PFSK-1 (cell line): ENCODE results near the gene SGK1.

ENCODE experiments used
- FOXP2 ChIP-seq: optimal IDR thresholded peaks from 2 replicates; pipeline ENCODE3; 2011; ENCODE audit warnings: borderline replicate concordance, control low read depth, inconsistent platforms; ENCODE audit not compliant: insufficient read depth; ENCODE audit errors: extremely low read length, extremely low read depth
- POLR2AphosphoS5 ChIP-seq: IDR thresholded peaks from 2 replicates; pipeline ENCODE4 v1.6.1; 2012; ENCODE audit warnings: low read depth, mild to moderate bottlenecking, control low read depth, low read length, moderate library complexity
- SIN3A ChIP-seq: IDR thresholded peaks from 2 replicates; pipeline ENCODE4 v1.6.1; 2012; ENCODE audit warnings: mild to moderate bottlenecking, low read length, moderate library complexity, borderline replicate concordance; ENCODE audit not compliant: insufficient read depth
- TAF1 ChIP-seq: IDR thresholded peaks from 2 replicates; pipeline ENCODE4 v1.6.1; 2012; ENCODE audit warnings: low read length, control low read depth, borderline replicate concordance; ENCODE audit not compliant: insufficient read depth
- TF ChIP-seq, protein P1 (sequence below), 2 experiments: IDR thresholded peaks; 2 replicates each; pipeline versions ENCODE4 v1.6.1 to v1.8.0; 2011 to 2012; ENCODE audit warnings: low read depth in 2 of 2, low read length in 2 of 2, control low read depth in 1 of 2, inconsistent platforms in 1 of 2, mild to moderate bottlenecking in 1 of 2, moderate library complexity in 1 of 2; ENCODE audit not compliant: insufficient read depth in 1 of 2

Gene SGK1

DNA sequence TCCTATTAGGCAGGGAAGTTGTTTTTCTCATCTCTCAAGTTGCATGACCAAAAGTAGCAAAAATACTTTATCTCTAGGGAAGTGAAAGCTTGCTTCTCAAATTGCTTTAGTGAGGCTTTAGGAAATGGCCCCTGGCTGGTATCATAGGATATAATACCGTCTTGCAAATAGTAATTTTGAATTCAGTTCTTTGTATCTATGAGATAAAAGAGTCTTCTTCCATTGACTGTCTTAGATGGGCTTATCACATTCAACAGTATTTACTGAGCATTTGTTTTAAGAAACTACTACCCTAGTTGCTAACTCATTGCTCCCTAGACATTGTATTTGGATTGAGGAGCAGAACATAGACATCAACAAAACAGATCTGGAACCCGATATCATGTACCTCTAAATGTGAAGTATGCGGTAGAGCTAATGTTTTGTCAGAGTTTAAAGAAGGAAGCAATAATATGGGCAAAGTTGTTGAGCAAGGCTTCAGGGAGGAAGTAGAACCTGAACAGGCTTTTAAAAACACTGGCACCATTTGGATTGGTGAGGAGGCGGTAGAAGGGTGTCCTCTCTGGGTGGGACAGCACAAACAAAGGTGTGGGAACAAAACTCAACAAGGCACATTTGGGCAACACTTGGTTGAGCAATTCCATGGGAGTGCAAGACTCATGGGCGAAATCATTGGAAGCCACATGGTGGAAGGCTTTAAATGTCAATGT lies 101.5 kb downstream of the SGK1 start:
- TF ChIP-seq TAF1 = no peak
- no peak for TF ChIP-seq FOXP2
- TF ChIP-seq POLR2AphosphoS5 = no peak
- TF ChIP-seq, protein P1, sequence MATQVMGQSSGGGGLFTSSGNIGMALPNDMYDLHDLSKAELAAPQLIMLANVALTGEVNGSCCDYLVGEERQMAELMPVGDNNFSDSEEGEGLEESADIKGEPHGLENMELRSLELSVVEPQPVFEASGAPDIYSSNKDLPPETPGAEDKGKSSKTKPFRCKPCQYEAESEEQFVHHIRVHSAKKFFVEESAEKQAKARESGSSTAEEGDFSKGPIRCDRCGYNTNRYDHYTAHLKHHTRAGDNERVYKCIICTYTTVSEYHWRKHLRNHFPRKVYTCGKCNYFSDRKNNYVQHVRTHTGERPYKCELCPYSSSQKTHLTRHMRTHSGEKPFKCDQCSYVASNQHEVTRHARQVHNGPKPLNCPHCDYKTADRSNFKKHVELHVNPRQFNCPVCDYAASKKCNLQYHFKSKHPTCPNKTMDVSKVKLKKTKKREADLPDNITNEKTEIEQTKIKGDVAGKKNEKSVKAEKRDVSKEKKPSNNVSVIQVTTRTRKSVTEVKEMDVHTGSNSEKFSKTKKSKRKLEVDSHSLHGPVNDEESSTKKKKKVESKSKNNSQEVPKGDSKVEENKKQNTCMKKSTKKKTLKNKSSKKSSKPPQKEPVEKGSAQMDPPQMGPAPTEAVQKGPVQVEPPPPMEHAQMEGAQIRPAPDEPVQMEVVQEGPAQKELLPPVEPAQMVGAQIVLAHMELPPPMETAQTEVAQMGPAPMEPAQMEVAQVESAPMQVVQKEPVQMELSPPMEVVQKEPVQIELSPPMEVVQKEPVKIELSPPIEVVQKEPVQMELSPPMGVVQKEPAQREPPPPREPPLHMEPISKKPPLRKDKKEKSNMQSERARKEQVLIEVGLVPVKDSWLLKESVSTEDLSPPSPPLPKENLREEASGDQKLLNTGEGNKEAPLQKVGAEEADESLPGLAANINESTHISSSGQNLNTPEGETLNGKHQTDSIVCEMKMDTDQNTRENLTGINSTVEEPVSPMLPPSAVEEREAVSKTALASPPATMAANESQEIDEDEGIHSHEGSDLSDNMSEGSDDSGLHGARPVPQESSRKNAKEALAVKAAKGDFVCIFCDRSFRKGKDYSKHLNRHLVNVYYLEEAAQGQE (IDR thresholded peaks at IDR 0.05; ENCODE audit: insufficient read depth in 1 of 2, low read depth in 2 of 2, low read length in 2 of 2) = no peak
- TF ChIP-seq SIN3A = no peak

DNA sequence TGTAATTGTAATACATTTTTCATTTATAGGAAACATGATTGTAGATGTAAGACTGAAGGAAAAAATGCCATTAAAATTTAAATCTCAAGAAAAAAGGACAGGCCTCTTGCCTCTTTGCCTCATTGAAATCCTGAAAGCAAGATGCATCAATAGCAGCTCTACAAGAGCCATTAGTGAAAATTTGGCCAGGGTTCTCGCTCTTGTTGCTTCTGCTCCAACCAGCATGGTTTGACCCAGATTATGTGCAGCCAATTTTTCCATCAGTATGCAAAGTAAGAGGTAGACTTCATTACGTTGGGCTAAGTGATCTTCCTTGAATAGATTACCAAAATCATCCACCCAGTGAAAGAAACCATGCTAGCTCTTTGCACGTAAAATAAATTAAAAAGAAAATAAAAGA lies 106.6 kb downstream of the SGK1 start:
- no peak for TF ChIP-seq TAF1

DNA sequence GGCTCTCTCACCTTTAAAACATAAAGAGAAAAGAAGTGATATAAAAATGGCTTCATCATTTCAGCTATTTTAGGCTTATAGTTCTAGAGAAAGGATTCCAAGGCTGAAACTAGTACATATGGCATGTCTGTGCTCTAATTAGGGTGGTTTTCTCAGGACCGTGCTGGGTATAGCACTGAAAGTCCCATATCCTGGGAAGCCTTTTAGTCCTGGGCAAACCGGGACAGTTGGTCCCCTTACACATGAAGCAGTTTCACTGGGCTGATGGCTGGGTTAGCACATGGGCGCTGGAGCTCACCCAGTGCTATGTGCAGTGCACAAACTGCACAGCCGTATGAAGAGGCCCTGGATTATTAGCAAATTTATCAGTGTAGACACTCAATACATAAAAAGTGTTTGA lies 110.5 kb downstream of the SGK1 start:
- no peak for TF ChIP-seq SIN3A
- TF ChIP-seq POLR2AphosphoS5 = no peak
- TF ChIP-seq TAF1 = no peak
- TF ChIP-seq, protein P1 (IDR thresholded peaks at IDR 0.05; ENCODE audit: insufficient read depth in 1 of 2, low read depth in 2 of 2, low read length in 2 of 2) = no peak
- TF ChIP-seq FOXP2 = no peak

DNA sequence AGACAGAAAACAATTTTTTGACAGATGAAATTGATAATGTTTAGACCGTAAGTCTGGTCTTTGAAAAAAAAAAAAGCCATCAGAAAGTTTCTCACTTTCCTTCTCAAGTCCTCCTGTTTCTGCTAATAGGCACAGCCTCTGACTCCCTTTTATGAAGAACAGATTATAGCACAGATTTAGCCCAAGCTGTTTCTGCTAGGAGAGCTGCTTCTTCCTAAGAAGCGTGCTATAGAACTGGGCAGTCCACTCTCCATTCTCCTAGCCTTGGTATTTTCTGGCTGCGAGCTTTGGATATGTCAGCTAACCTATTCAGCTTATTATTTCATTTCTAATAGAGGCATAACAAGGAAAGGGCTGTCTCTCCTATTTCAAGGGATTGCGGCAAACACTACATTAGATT lies 112.5 kb downstream of the SGK1 start:
- TF ChIP-seq SIN3A = no peak

DNA sequence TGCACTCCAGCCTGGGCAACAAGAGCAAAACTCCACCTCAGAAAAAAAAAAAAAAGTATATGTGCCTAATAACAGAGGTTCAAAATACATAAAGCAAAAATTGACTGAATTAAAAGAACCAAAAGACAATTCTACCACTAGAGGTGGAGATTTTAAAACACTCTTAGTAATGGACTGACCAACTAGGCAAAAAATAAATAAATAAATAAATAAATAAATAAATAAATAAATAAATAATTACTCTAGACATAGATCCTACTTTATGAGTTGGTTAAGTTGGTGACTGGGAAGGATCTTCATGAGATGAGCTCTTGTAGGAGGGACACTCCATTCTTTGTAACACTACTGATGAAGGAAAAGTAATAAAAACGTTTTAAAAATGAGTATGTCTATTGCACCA lies 113.9 kb downstream of the SGK1 start:
- TF ChIP-seq TAF1 (no peak), POLR2AphosphoS5 (no peak), FOXP2 (no peak), SIN3A (no peak)

DNA sequence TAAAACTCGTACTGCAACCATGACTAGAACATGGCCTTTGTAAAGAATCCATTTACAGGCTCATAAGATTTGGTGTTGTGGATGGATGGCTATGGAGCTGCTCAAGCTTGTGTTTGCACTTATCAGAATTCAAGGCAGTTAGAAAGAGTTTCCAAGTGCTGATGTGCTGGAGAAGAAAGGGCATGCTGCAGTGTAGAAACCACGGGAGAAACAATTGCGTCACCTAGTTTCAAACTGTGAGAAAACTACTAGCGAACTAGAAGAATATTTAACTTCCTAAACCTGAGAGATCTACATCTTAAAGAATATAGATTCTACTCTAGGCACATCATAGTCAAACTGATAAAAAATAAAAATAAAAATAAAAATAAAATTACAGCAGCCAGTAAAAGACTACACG lies 116.2 kb downstream of the SGK1 start:
- TF ChIP-seq, protein P1 (IDR thresholded peaks at IDR 0.05; ENCODE audit: insufficient read depth in 1 of 2, low read depth in 2 of 2, low read length in 2 of 2) = no peak
- TF ChIP-seq FOXP2 (no peak), POLR2AphosphoS5 (no peak), SIN3A (no peak), TAF1 (no peak)

DNA sequence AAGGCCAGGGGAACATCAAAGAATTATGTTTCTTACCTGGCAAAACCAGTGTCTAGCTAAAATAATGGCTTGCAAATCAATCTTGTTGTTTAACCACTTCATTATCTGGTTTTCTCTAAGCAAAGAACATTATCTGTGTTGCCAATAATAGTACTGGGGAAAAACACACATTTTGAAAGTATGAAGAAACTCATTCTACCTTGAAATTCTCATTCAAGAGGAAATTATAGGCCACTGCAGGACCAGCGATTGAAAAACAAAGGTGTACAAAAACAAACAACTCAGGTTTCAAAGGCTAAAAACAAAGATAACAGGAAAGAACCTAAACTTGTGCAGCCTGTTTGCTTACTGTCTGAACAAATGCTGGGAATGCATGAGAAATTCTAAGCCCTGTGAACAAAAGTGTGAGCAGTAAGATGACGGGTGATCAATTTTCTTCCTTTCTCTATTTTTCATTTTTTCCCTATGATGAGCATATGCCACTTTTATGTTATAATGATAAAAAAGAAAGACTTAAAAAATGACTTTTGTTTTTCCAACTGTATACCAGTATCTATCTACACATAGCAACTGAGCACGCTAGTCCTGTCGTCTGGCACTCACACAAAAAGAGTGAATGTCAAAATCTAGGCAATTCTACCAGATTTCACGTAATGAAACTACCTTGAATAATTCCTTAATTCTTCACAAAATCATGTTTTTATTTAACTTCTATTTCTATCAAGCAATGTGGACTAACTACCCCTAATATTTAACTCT lies 117.9 kb downstream of the SGK1 start:
- TF ChIP-seq FOXP2 = no peak
- TF ChIP-seq, protein P1 (IDR thresholded peaks at IDR 0.05; ENCODE audit: insufficient read depth in 1 of 2, low read depth in 2 of 2, low read length in 2 of 2) = no peak
